GM12892 (cell line): ENCODE results near the gene CCL23.

Experiments
- POLR2A ChIP-seq: IDR thresholded peaks from 2 replicates; pipeline ENCODE4 v1.6.1; 2011; ENCODE audit warnings: low read depth, low read length, control low read depth
- POLR2AphosphoS5 ChIP-seq: IDR thresholded peaks from 2 replicates; pipeline ENCODE4 v1.6.1; 2011; ENCODE audit warnings: low read depth, low read length, control low read depth
- TAF1 ChIP-seq: IDR thresholded peaks from 2 replicates; pipeline ENCODE4 v1.6.1; 2011; ENCODE audit warnings: low read depth, mild to moderate bottlenecking, control low read depth, low read length, borderline replicate concordance

DNA sequence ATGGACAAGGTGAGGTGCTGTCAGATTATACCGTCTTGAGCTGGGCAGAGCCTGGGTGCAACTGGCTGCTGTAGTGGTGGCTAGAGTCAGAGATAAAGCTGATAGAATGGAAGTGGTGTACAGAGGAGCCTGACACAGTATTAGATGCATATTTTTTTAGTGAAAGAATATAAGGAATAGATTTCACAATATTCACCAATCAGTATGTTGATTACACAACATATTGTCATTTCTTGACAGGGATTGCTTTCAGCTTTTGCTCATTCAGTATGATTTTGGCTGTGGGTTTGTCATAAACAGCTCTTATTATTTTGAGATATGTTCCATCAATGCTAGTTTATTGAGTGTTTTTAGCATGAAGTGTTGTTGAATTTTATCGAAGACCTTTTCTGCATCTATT is 1.7 kb upstream of the CCL23 start:
- TF ChIP-seq POLR2A (no peak), TAF1 (no peak), POLR2AphosphoS5 (no peak)
